ENCODE results near the gene GAGE10. TPM values are rescaled to one million over a fixed set of nuclear protein-coding genes. Genes with fewer than 3 reads are reported as not detected.
A peak's percentile ranks its signal among the peaks of the same experiment; 100 is the strongest.
"Not testable (repeated sequence)": the region's sequence is repeated elsewhere in the genome, so short reads cannot be mapped to it uniquely, and the experiment has no call there.

Gene GAGE10
- total RNA-seq, 1 donor from 2014 or later = not detected

DNA sequence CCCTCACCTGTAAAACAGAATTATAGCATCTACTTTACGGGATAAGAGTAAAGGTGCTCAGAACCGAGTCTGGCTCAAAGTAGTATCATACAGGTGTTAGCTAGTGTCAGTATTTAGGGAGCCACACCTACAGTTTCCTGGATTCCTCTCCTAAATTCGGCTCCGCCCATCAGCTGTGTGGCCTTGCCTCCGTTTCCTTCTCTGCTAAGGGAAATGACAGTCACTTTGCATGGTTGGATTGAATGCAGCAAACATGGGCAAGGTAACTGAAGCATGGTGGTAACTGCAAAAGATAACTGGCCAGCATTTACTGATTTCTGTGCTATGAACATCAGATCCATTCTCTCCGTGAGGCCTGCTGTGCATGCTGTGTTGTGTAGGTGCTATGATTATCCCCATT, 31.0 kb upstream of the GAGE10 start:
- intact Hi-C loops (cut with DNase I) = no loop called here
- DNase-seq (ENCODE audit: missing footprints) (no peak), ATAC-seq (no peak)

DNA sequence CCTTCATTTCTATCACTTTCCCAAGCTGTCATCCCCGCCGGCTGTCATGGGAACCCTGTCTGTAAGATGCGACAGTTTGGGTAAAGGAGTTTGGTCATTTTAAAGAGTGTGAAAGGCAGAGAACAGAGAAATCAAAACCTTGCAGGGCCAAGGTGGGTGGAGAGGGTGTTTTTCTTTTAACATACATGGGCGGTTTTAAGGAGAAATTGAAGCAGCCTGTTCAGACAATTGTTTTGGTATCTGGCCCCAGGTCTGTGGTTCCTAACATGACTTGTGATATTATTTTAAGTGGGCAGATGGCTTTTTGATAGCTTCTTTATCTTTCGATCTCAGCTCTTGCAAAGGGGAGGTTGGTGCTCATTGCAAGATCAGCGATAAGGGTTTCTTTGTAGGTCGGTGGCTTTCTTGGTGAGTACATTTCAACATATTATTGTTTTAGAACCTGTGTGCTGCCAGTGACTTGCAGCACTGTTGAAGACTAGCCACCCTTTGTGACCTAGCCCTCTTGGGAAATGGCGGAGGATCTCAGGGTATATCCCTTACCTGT, 30.2 kb upstream of the GAGE10 start:
- intact Hi-C loops (cut with DNase I) = no loop called here
- ATAC-seq = no peak
- no peak for DNase-seq (ENCODE audit: missing footprints)

DNA sequence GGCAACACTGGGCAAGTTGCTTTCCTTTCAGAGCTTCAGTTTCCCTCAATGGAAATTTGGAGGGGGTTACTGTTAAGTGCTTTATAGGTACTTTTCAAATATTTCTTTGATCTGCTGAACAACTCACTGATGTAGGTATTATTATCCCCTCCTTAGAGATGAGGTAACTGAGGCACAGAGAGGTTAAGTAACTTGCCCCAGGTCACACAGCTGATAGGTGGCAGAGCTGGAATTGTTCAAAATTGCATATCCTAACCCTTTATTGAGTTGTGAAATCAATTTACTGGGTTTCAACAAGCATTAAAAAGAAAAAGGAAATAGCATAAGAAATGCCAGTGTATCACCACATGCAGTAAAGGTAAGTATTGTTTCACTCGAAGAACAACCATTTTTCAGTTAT, 27.2 kb upstream of the GAGE10 start:
- ATAC-seq = no peak
- intact Hi-C loops (cut with DNase I) = no loop called here
- no peak for DNase-seq (ENCODE audit: missing footprints)

DNA sequence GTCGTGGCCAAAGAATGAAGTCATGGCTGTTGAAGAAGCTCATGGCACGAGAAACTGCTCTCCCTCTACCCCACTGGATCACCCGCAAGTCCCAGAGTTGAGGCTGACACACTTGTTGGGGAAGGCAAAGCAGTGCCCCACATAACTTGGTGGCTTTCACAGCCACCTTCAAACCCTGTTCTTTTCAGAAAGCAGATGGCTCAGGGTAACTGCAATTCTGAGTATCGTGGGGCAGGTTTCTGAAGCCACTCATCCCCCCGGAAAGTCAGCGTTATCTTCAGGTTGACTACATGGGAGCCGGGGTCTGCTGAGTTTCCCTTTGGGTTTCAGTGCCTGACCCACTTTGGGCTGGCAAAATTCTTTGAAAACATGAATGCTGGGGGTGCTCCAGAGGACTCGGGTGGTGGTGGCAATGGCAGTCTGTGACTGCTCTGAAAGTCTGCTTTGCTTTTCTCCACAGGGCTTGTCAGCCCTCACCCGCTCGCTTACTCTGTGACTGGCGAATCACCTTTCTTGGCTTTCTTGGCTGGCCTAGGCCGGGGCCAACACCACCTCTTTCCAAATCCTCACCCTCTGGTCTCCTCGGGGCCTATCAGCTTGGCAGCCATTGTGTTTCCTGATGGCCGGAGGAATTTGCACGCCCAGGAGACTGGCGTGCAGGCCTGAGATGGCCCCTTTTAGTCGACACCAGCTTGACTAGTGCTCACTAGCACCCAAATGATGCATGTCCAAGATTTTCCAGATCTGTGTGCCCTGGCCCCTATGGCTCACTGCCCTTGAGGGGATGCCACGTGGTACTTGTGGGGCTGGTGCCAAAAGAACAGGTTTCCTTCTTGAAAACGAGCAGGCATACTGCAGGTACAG, 26.5 kb upstream of the GAGE10 start:
- ATAC-seq = no peak
- no peak for DNase-seq (ENCODE audit: missing footprints)
- intact Hi-C loops (cut with DNase I) = no loop called here

DNA sequence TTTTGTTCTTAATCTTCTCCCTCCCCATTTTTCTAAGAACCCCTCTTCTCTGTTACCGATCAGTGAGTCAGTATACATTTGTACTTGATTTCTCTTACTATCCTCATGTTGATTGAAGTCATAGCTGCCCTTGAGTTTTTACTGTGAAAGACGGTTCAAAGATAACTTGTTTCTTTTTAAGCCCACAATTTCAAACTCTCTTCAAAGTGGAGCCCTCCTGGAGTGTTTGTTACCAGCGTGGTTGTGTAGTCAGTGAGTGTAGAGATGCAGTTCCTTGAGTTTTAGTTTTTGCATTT, 26.0 kb upstream of the GAGE10 start:
- intact Hi-C loops (cut with DNase I) = no loop called here
- DNase-seq (ENCODE audit: missing footprints) (no peak), ATAC-seq (no peak)

DNA sequence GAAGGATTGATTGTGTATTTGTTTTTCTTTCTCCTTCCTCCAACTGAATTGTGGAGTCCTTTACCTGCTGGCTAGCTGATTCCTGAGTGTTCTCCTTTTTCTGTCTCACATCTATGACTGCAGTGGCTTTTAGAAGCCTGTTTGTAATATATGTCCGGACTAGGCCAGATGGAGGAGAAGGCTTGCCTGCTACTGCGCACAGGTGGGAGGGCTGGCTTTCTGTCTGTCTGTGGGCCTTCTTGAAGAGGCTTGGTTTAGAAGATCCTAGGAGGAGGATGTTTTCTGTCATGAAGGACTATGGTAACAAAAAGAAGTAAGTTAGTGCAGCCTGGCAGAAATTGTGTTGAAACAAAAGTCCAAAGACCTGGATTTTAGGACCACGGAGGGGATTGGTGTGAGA, 25.4 kb upstream of the GAGE10 start:
- no peak for DNase-seq (ENCODE audit: missing footprints)

DNA sequence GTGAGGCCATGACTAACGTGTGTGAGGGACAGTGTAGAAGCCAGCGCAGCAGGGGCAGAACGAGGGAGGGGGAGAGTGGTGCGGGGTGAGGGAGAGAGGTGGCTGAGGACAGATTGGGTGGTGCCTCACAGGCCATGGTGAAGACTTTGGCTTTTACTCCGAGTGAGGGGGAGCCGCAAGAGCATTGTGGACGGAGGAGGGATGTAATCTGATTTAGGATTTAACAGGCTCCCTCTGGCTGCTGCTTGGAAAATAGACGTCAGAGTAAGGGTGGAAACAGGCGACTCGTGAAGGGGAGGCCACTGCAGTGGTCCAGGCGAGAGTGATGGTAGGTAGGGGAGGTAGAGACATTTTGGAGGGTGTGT, 20.8 kb upstream of the GAGE10 start:
- DNase-seq (ENCODE audit: missing footprints) (no peak), ATAC-seq (peak; percentile 72)
- intact Hi-C loops (cut with DNase I) = no loop called here

More for the DNA sequence above, 25.4 kb upstream of the GAGE10 start:
- intact Hi-C loops (cut with DNase I) = no loop called here
- ATAC-seq = no peak

DNA sequence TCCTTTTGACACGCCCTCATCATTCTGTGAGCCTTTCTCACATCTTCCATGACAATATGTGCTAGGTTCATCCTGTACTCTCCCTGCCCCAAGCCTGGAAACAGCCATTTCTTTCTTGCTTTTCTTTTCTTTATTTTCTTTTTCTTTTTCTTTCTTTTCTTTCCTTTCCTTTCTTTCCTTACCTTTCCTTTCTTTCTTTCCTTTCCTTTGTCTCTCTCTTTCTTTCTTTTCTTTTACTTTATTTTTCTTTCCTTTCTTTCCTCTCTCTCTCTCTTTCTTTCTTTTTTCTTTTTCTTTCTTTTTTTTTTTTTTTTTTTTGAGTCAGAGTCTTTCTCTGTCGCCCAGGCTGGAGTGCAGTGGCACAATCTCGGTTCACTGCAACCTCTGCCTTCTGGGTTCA, 19.2 kb upstream of the GAGE10 start:
- no peak for ATAC-seq
- no peak for DNase-seq (ENCODE audit: missing footprints)
- intact Hi-C loops (cut with DNase I) = no loop called here

DNA sequence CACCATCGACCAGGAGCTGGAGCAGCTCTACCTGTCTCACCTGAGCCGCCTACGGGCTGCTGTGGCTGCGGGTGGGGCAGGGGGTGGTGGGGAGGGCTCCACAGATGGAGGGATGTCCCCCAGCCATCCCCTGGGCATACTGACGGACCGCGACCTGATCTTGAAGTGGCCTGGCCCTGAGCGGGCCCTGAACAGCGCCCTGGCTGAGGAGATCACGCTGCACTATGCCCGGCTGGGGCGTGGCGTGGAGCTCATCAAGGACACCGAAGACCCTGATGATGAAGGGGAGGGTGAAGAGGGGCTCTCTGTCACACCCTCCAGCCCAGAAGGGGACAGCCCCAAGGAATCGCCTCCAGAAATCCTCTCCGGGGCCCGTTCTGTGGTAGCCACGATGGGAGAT, 17.3 kb upstream of the GAGE10 start:
- intact Hi-C loops (cut with DNase I) = no loop called here
- DNase-seq (ENCODE audit: missing footprints) = no peak
- ATAC-seq = no peak

DNA sequence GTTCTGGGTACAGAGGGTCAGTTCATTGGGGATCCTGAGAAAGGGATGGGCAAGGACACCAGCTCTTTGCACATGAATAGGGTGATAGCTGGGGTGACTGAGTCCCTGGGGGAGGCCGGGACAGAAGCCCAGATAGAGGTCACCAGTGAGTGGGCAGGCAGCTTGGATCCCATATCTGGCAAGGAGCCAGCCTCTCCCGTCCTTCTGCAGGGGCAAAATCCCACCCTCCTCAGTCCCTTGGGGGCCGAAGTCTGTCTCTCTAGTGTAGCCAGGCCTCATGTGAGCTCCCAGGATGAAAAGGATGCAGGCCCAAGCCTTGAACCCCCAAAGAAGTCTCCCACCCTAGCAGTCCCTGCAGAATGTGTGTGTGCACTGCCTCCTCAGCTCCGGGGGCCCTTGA, 16.9 kb upstream of the GAGE10 start:
- ATAC-seq (no peak), DNase-seq (ENCODE audit: missing footprints) (no peak)
- intact Hi-C loops (cut with DNase I) = no loop called here

DNA sequence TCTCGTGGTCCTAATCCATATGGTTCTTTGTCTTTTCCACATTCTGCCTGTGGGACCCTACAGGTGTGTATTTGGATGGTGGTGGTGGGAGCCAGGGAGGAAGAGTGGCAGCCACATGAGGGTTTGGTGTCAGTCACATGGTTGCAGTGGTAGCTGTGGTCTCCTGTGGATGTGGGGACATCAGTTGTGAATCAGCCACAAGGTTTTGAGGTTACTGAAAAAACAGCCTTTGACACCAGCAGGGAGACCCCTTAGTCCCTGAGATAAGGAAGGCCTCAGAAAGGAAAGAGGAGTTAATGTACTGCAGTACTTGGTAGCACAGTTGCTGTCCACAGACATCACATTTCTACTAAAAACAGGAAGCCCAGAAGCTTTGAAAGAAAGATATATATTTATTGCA, 15.8 kb upstream of the GAGE10 start:
- intact Hi-C loops (cut with DNase I) = no loop called here
- ATAC-seq (no peak), DNase-seq (ENCODE audit: missing footprints) (no peak)

DNA sequence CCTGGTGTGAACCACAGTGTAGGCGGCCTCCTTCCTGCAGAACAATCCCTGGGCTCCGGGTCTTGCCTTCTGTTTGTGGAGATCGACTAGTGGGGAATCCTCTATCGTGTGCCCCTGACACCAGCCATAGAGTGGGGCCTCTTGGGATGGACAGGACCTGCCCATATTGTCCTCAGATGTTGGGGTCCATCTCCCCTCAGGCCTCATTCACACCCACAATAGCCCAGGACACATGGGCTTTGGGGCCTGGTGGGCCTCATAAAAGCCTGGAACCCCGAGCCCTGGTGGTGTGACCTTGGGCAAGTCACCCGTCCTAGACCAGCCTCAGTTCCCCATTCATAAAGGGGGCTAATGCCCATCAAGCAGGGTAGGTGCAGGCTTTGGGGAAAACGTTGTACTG, 13.2 kb upstream of the GAGE10 start:
- no peak for ATAC-seq
- intact Hi-C loops (cut with DNase I) = no loop called here
- no peak for DNase-seq (ENCODE audit: missing footprints)

DNA sequence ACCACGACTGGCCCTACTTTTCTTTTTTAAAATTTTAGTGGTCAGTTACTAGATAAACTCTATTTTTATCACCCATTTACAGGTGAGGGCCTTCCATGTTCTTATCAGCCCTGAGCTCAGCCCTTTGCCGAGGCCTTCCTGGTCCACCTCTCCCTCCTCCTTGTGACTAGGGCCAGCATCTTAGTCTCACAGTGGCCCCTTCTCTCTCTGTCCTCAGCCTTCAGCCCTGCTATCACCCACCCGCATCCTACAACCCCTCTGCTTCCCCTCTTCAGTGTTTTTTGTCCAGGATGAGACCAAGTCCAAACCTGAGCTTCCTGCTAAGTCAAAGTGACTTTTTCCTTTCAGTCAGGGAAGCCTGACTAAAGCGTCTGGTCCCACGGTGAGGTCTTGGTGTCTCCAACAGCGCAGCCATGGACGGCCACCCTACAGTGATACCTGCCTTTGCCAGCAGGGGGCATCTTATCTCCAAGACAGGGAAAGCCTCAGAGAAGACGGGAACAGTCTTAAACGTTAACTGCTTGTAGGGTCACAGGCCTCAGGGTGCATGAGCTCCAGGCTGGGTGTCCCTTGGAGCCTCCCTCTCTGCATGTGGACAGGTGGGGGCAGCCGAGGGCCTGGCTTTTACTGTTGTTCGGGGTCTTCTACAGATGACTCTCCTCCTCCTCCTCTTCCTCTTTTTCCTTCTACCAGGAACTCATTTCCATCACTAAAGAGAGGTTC, 11.7 kb upstream of the GAGE10 start:
- no peak for DNase-seq (ENCODE audit: missing footprints)
- intact Hi-C loops (cut with DNase I) = no loop called here
- peak; percentile 57 for ATAC-seq

DNA sequence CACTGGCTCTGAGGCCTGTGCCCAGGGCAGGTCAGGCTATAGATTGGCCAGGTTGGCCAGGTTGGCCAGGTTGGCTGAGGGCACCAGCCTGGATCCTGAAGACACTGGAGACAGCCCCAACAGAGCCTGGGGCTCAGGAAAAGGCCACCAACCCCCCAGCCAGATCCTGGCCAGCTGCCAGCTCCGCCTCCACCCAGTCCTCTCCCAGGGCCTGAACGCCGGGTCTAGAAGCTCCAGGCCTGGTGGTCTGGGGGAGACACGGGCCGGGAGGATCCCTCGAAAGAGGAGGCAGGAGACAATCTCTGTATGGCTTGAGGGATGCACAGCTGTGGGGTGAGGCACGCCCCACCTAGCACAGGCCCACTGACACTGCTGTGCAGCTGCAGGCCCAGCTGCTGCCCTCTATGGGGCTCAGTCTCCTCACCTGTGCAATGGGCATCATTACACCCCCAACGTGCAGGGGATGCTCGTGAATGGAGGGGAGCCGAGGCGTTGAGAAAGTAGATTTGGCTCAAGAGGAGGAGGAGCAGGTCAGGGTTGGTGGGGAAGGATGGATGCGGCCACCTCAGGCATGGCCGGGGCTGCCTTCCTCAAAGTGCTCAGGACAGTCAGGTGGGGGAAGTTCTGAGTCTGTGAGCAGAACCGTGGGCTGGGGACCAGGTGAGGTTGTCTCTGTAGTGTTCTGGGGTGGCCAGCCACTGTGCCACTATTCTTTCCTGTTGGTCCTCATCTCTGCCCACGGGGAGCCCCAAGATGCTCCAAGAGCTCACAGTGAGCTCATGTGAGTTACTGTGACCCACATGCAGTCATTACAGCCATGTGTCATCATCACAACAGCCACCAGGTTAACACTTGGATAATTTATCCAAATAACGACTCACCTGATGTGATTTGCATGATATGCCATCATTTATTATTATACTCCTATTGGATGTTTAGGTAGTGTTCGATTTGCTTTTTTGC, 10.8 kb upstream of the GAGE10 start:
- no peak for DNase-seq (ENCODE audit: missing footprints)
- intact Hi-C loops (cut with DNase I) = no loop called here
- no peak for ATAC-seq

DNA sequence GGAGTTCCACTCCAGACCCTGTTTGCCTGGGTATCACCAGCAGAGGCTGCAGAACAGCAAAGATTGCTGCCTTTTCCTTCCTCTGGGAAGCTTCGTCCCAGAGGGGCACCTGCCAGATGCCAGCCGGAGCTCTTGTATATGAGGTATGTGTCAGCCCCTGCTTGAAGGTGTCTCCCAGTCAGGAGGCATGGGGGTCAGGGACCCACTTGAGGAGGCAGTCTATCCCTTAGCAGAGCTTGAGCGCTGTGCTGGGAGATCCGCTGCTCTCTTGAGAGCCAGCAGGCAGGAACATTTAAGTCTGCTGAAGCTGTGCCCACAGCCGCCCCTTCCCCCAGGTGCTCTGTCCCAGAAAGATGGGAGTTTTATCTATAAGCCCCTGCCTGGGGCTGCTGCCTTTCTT, 4.2 kb upstream of the GAGE10 start:
- intact Hi-C loops (cut with DNase I); ATAC-seq; DNase-seq (ENCODE audit: missing footprints): not testable (repeated sequence)

DNA sequence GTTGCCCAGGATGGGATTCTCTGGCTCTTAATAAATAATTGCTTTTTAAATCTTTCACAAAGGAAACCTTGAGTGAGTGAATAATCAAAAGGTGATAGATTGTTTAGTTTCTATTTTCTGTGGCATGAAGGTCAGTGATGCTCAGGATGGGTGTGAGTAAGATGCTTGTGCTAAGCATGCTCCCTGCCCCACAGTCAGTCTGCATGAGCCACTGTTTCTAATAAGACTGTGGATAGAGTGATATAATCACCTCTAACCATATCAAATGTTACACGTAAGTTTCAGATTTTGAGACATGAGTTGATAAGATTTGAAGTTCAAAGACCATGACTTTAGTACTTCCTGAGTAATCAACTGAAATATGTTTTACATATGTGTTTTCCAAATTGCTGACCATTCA, 2.7 kb upstream of the GAGE10 start:
- no peak for DNase-seq (ENCODE audit: missing footprints)
- intact Hi-C loops (cut with DNase I) = no loop called here
- ATAC-seq = no peak

DNA sequence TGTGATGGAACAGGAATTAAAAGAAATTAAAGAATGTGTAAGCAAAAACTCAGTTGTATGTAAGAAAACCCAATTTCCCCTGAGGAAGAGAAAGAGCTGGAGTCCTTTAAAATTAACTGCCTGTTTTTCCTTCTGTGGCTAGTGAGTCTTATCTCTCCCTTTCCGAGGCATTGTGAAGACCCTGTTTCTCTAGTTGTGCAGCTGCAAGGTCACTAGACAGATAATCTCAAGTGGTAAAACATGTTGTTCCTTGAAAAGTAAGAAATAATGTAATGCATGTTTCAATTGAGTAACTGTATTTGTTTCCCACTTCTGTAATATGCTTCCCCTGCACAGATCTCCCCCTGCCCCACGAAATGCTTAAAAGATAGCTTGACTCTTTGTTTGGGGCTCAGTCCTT, 4.3 kb downstream of the GAGE10 start:
- intact Hi-C loops (cut with DNase I); ATAC-seq; DNase-seq (ENCODE audit: missing footprints): not testable (repeated sequence)

DNA sequence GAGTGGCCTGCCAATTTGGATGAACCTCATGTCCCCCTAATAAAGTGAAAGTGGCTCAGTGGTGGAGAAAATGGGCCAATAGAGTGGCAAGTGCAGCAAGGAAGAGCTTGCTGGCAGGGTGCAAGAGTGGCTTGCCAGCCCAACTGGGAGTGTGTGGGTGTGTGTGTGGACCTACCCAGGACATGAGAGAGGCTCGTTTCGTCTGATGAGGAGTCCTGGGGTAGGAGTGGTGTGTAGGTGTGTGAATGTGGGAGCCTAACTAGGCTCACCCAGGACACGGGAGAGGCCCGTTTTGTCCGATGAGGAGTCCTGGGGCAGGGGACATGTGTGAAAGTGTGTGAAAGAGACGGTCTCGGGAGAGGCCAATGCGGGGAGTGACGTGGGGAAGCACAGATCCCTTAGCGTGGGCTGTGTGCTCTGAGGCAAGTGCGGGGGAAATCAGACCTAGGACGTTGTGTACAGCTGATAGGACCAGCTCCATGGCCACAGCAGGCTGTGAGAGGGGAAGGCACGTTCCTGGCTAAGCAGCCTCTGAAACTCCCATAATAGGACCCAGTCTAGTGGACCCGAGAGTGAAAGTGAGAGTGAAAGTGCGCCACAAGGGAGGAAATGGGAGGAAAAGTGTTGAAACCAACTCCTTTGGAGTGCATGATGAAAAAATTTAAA, 5.3 kb downstream of the GAGE10 start:
- DNase-seq (ENCODE audit: missing footprints) = no peak
- ATAC-seq = peak; percentile 75
- intact Hi-C loops (cut with DNase I) = no loop called here
